Keratinocyte (primary cell): ENCODE data around the gene TALDO1. TPM values are rescaled to one million over a fixed set of nuclear protein-coding genes. Genes with fewer than 3 reads are reported as not detected.

Source experiments
- DNase-seq: peaks from one replicate; pipeline ENCODE4 v3.0.0-alpha.2; 2011; ENCODE audit warnings: low read depth, missing footprints, low spot score
- FAIRE-seq: peaks from 2 replicates; lab custom pipeline; 2011; peaks lifted over from hg19 to GRCh38; lab: Jason Lieb, UNC
- H2AFZ ChIP-seq: 2 replicates; pipeline ENCODE4 v1.6.0; 2012; ENCODE audit warnings: low read length, control low read depth, inconsistent platforms; ENCODE audit not compliant: control insufficient read depth
- H3K27ac ChIP-seq: 2 replicates; pipeline ENCODE4 v1.5.1; 2011; ENCODE audit warnings: low read length; ENCODE audit not compliant: control insufficient read depth, insufficient read depth
- H3K27me3 ChIP-seq: 3 replicates; pipeline ENCODE4 v1.6.0; 2011; ENCODE audit warnings: low read length; ENCODE audit not compliant: control insufficient read depth, insufficient read depth; ENCODE audit errors: extremely low read depth
- H3K36me3 ChIP-seq, 2 experiments: 2 replicates in 1 of 2; 3 replicates in 1 of 2; pipeline ENCODE4 v1.5.1; 2011; ENCODE audit warnings: low read length in 2 of 2, mild to moderate bottlenecking in 1 of 2; ENCODE audit not compliant: control insufficient read depth in 2 of 2, insufficient read depth in 2 of 2; ENCODE audit errors: extremely low read depth in 1 of 2
- H3K4me1 ChIP-seq: 3 replicates; pipeline ENCODE4 v1.5.1; 2011; ENCODE audit warnings: low read length; ENCODE audit not compliant: control insufficient read depth, insufficient read depth; ENCODE audit errors: extremely low read depth
- H3K4me2 ChIP-seq: 3 replicates; pipeline ENCODE4 v1.6.0; 2011; ENCODE audit warnings: low read depth, low read length; ENCODE audit not compliant: control insufficient read depth, insufficient read depth; ENCODE audit errors: extremely low read depth
- H3K4me3 ChIP-seq, 3 experiments: fragments of 200-600 bp in 1 of 3; sonication (generic) in 1 of 3; 2 replicates in 2 of 3; 3 replicates in 1 of 3; pipeline ENCODE4 v1.5.1; 2011 to 2016; ENCODE audit warnings: low read length in 3 of 3, mild to moderate bottlenecking in 3 of 3, control low read depth in 2 of 3, inconsistent platforms in 1 of 3, low read depth in 1 of 3, mixed read lengths in 1 of 3, mixed run types in 1 of 3, moderate library complexity in 1 of 3; ENCODE audit not compliant: control insufficient read depth in 2 of 3, insufficient read depth in 2 of 3; ENCODE audit errors: extremely low read depth in 1 of 3
- H3K79me2 ChIP-seq: 2 replicates; pipeline ENCODE4 v1.6.0; 2012; ENCODE audit warnings: low read length; ENCODE audit not compliant: control insufficient read depth, insufficient read depth
- H3K9ac ChIP-seq: 3 replicates; pipeline ENCODE4 v1.6.0; 2011; ENCODE audit warnings: low read length; ENCODE audit not compliant: control insufficient read depth, insufficient read depth; ENCODE audit errors: extremely low read depth
- H3K9me1 ChIP-seq: 3 replicates; pipeline ENCODE4 v1.6.0; 2011; ENCODE audit warnings: low read length; ENCODE audit not compliant: control insufficient read depth, insufficient read depth; ENCODE audit errors: extremely low read depth
- H3K9me3 ChIP-seq: 2 replicates; pipeline ENCODE4 v1.5.1; 2012; ENCODE audit warnings: low read depth, low read length; ENCODE audit not compliant: control insufficient read depth
- H4K20me1 ChIP-seq: 3 replicates; pipeline ENCODE4 v1.6.0; 2011; ENCODE audit warnings: low read length; ENCODE audit not compliant: control insufficient read depth, insufficient read depth; ENCODE audit errors: extremely low read depth
- CTCF ChIP-seq, 3 experiments: IDR thresholded peaks in 1 of 3; conservative IDR thresholded peaks in 1 of 3; optimal IDR thresholded peaks in 1 of 3; 2 replicates in 2 of 3; 3 replicates in 1 of 3; pipeline versions ENCODE3 to v1.5.1; 2011; ENCODE audit warnings: low read length in 3 of 3, mild to moderate bottlenecking in 3 of 3, moderate library complexity in 2 of 3, control low read depth in 1 of 3, inconsistent platforms in 1 of 3; ENCODE audit not compliant: insufficient read depth in 2 of 3; ENCODE audit errors: extremely low read depth in 1 of 3
- EZH2 ChIP-seq: IDR thresholded peaks from one replicate; pipeline ENCODE4 v1.6.1; 2012; ENCODE audit warnings: inconsistent platforms, mild to moderate bottlenecking, low read length, moderate library complexity
- dilution Hi-C: fragments of 300-500 bp; cut with MboI; formaldehyde crosslinking; loops from one replicate; pipeline ENCODE4 v1.7.0; 2020; ENCODE audit warnings: low sequenced_read_pairs; ENCODE audit not compliant: extremely low pct_ligation_motif_present
- polyA plus RNA-seq, 5 experiments: library from polyadenylated mRNA; depleted of rRNA in 3 of 5; stranded (reverse) in 3 of 5; stranded (forward) in 1 of 5; unstranded in 1 of 5; fragments of >200 nt; gene quantifications; 1 replicate in 1 of 5; 2 replicates in 3 of 5; 3 replicates in 1 of 5; pipeline versions ENCODE4 v1.2.1 to v1.2.3, GENCODE V29; 2011 to 2012; ENCODE audit warnings: missing spikeins in 2 of 5, low read depth in 1 of 5, low replicate concordance in 1 of 5

Gene TALDO1
- polyA plus RNA-seq, 1 donor (not counting 4 experiments of a cell fraction or from before 2014, with no cell fraction given) = 162 TPM

GRCh38 chr11:779955-780532 is 32.8 kb downstream of the TALDO1 start:
- Histone ChIP-seq H3K27ac (no peak overlapping the region), H2AFZ (no peak overlapping the region), H4K20me1 (peaks cover 7% of the 10 kb centered on the region), H3K9me3 (no peaks in the 10 kb centered on the region), H3K4me2 (no peak overlapping the region), H3K9me1 (peaks cover 9% of the 10 kb centered on the region), H3K4me3 (no peak overlapping the region), H3K27me3 (no peaks in the 10 kb centered on the region), H3K4me1 (peaks cover 26% of the 10 kb centered on the region), H3K79me2 (peaks cover 38% of the 10 kb centered on the region), H3K9ac (no peak overlapping the region), H3K36me3 (peaks cover 0 to 7% of the 10 kb centered on the region in 2 experiments)
- no peak for TF ChIP-seq EZH2
- TF ChIP-seq CTCF (optimal IDR thresholded peaks at IDR 0.05 in 1 of 3, IDR thresholded peaks at IDR 0.05 in 1 of 3, conservative IDR thresholded peaks at IDR 0.05 in 1 of 3; ENCODE audit: extremely low read depth in 1 of 3, insufficient read depth in 2 of 3, low read length in 3 of 3) = no peak
- FAIRE-seq = no peak
- no peak for DNase-seq
- dilution Hi-C loops = no loop called here

GRCh38 chr11:782264-783174 is 35.3 kb downstream of the TALDO1 start:
- TF ChIP-seq CTCF (optimal IDR thresholded peaks at IDR 0.05 in 1 of 3, IDR thresholded peaks at IDR 0.05 in 1 of 3, conservative IDR thresholded peaks at IDR 0.05 in 1 of 3; ENCODE audit: extremely low read depth in 1 of 3, insufficient read depth in 2 of 3, low read length in 3 of 3) = no peak
- no peak for TF ChIP-seq EZH2
- H3K4me1 ChIP-seq = peaks cover 19% of the 10 kb centered on the region
- FAIRE-seq (no peak), DNase-seq (no peak)
- H3K27me3 ChIP-seq = no peaks in the 10 kb centered on the region
- H3K9ac ChIP-seq = no peak overlapping the region
- peaks cover 2% of the 10 kb centered on the region for H3K9me1 ChIP-seq
- no peaks in the 10 kb centered on the region for H4K20me1 ChIP-seq
- dilution Hi-C loops = no loop called here
- H3K79me2 ChIP-seq = peaks cover 19% of the 10 kb centered on the region
- H3K4me2 ChIP-seq = no peak overlapping the region
- H2AFZ ChIP-seq = no peak overlapping the region
- no peak overlapping the region for H3K27ac ChIP-seq
- no peak overlapping the region for H3K4me3 ChIP-seq
- H3K9me3 ChIP-seq = no peaks in the 10 kb centered on the region
- peaks cover 0 to 7% of the 10 kb centered on the region in 2 experiments for H3K36me3 ChIP-seq
